ENCODE results near the gene RNF126. TPM values are rescaled to one million over a fixed set of nuclear protein-coding genes. Genes with fewer than 3 reads are reported as not detected.

Gene RNF126
- total RNA-seq, 1 donor from 2014 or later = 32.9 TPM

DNA sequence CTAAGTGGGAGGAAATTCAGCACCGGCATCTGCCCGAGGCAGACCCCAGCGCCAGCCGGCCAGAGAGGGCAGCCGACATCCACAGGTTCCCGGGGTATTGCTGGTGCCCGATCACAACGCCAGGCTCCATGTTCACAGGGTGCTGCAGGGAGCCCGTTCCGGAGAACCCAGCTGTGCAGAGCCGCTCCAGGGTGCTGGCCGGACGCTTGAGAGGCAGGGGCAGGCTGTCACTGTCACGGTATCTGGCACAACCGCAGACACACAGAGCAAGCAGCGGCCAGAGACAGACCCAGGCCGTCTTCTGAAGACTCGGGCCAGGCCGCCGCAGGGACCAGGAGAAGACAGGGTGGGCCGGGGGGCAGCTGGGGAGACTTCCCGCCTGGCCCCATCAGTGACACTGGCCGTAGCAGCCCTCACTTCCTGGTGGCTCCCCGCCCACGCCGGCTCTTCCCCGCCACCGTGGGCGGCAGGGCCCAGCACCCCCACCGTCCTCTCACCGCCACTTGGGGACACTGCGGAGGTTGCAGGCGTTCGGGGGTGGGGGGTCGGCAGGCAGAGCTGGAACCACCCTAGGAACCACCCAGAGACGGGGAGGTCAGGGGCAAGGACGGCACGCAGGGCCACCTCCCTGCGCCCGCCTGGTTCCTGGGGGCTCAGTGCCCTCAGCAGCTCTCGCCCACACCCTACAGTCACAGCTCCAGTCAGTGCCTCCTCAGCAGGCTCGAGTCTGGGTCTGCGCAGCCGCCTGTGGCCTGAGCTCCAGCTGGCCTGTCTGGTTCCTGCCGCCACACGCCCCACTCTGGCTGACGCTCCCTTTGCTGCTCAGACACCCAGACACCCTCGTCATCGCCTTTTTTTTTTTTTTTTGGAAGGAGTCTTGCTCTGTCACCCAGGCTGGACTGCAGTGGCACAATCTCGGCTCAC is 3.8 kb downstream of the RNF126 start:
- no peaks in the 10 kb centered on the region for H3K9me3 ChIP-seq
- H3K27ac ChIP-seq = peak overlapping the region; percentile 13
- H3K36me3 ChIP-seq = peaks cover under 1% of the 10 kb centered on the region
- no peak overlapping the region for H3K4me3 ChIP-seq
- ATAC-seq (peak; percentile 2), DNase-seq (no peak)
- peaks cover 49% of the 10 kb centered on the region for H3K4me1 ChIP-seq
- H3K27me3 ChIP-seq = no peaks in the 10 kb centered on the region
- TF ChIP-seq, protein P1, sequence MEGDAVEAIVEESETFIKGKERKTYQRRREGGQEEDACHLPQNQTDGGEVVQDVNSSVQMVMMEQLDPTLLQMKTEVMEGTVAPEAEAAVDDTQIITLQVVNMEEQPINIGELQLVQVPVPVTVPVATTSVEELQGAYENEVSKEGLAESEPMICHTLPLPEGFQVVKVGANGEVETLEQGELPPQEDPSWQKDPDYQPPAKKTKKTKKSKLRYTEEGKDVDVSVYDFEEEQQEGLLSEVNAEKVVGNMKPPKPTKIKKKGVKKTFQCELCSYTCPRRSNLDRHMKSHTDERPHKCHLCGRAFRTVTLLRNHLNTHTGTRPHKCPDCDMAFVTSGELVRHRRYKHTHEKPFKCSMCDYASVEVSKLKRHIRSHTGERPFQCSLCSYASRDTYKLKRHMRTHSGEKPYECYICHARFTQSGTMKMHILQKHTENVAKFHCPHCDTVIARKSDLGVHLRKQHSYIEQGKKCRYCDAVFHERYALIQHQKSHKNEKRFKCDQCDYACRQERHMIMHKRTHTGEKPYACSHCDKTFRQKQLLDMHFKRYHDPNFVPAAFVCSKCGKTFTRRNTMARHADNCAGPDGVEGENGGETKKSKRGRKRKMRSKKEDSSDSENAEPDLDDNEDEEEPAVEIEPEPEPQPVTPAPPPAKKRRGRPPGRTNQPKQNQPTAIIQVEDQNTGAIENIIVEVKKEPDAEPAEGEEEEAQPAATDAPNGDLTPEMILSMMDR (IDR thresholded peaks at IDR 0.05) = no peak
- intact Hi-C loops (cut with DNase I) = no loop called here

DNA sequence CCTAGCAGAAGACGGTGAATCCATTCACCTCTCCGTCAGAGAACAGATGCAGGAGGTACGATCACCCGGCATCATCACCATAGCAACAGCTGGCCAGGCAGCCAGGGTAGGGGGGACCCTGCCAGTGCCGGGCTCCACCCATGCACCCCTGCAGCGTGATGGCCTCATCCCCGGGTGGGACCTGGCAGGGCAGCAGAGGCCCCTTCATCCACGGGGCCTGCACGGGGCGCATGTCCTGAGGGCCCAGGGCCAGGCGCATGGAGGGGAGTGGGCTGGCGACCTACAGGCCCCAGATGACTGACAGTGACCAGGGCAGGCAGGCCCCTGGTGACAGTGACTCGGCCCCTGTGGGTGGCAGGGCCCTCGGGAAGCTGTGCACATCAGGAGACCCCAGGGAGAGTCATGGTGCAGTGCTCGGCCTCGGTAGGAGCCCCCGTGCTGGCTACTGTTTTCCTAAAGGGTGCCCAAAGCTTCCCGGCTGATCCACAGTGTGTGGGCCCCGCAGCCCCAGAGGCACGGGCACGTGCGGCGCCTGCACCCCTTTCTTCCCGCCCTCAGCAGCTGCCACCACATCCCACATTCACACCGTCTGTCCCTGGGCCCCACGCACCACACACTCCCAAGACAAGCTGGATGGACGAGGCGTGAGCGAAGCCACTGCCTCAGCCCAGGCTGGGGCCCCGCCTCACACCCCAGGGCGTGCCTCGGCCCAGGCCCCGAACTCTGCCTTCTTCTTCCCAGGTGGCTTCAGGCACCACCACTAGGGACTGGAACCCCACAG is 4.8 kb downstream of the RNF126 start:
- TF ChIP-seq, protein P1 (IDR thresholded peaks at IDR 0.05) = no peak
- H3K4me1 ChIP-seq = peaks cover 40% of the 10 kb centered on the region
- H3K9me3 ChIP-seq = no peaks in the 10 kb centered on the region
- intact Hi-C loops (cut with DNase I) = no loop called here
- no peak for DNase-seq
- H3K27ac ChIP-seq = no peak overlapping the region
- H3K27me3 ChIP-seq = no peaks in the 10 kb centered on the region
- peaks cover 6% of the 10 kb centered on the region for H3K36me3 ChIP-seq
- no peak for ATAC-seq
- no peak overlapping the region for H3K4me3 ChIP-seq

DNA sequence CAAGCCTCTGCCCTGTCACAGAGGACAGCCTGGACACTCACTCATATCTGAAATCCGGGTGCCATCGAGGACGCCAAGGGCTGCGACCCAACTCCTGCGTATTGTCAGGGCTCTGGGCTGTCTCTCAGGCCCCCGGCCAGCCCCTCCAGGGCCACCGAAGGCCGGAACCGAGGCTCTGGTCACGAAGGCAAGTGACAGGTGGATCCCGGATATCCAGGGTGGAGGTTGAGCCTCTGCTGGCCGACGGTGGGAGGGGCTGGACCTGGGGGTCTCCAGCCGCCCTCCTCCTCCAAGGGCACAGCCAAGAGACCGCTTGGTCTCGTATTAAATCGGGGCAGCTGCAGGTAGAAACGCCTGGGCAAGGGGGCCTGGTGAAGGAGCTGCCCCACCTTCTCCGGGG is 5.4 kb downstream of the RNF126 start:
- intact Hi-C loops (cut with DNase I) = no loop called here
- TF ChIP-seq, protein P1 (IDR thresholded peaks at IDR 0.05) = no peak
- H3K36me3 ChIP-seq = peaks cover 7% of the 10 kb centered on the region
- H3K4me1 ChIP-seq = peaks cover 40% of the 10 kb centered on the region
- H3K27ac ChIP-seq = no peak overlapping the region
- H3K9me3 ChIP-seq = no peaks in the 10 kb centered on the region
- no peak for DNase-seq
- no peak overlapping the region for H3K4me3 ChIP-seq
- no peaks in the 10 kb centered on the region for H3K27me3 ChIP-seq
- no peak for ATAC-seq

DNA sequence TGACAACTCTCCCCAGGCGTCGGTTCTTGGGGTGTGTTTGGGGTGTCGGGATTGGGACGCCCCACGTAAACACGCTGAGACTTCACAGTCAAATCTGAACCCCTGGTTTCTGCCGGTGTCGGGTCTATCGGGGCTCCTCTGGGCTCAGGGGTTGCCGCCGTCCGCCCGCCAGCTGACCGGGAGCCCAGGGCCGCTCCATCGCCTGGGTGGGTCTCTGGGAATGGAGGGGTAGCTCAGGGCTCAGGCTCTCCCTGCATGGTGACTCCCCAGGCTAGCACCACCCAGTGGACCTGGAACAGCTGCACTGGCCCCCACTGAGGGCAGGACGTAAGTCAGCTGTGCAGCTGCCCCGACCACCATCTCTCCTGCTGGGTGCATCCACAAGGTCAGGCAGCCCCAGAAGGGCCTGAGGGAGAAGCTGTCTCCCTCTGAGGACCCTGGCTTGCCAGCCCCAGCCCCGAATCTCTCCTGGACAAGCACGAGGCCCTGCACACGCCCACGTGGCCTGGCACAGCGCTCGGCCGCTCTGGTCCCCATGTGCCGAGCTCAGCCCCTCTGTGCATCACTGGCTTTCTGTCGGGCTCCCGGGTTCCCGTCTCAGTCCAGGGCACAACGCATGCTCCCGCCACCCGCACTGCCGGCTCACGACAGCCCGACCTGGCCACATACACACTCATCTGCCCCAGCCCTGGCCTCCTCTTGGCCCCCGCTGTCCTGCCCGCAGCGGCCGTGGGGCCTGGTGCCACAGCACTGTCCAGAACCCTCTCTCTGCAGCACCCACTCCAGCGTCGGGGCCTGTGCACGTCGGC is 6.1 kb downstream of the RNF126 start:
- H3K4me1 ChIP-seq = peaks cover 40% of the 10 kb centered on the region
- no peak overlapping the region for H3K4me3 ChIP-seq
- no peak overlapping the region for H3K27ac ChIP-seq
- intact Hi-C loops (cut with DNase I) = no loop called here
- no peaks in the 10 kb centered on the region for H3K9me3 ChIP-seq
- TF ChIP-seq, protein P1 (IDR thresholded peaks at IDR 0.05) = no peak
- no peak for DNase-seq
- ATAC-seq = no peak
- H3K27me3 ChIP-seq = no peaks in the 10 kb centered on the region
- peaks cover 13% of the 10 kb centered on the region for H3K36me3 ChIP-seq

DNA sequence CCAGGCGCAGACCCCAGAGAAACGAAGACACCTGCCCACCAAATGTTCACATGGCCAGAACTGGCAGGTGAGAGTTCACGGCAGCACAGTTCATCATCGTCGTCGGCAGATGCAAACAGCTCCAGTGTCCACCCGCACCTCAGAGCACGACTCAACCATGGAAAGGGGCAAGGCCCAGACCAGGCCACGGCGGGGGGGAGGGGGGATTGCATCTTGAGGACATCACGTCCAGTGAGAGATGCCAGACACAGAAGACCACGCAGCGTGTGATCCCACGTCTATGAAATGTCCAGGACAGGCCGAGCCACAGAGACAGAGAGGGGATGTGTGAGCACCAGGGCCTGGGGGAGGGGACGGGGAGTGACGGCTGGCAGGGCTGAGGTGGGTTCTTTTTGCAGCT is 7.3 kb downstream of the RNF126 start:
- no peak overlapping the region for H3K27ac ChIP-seq
- peaks cover 28% of the 10 kb centered on the region for H3K4me1 ChIP-seq
- ATAC-seq = no peak
- no peak overlapping the region for H3K4me3 ChIP-seq
- intact Hi-C loops (cut with DNase I) = no loop called here
- DNase-seq = no peak
- peaks cover 26% of the 10 kb centered on the region for H3K36me3 ChIP-seq
- no peaks in the 10 kb centered on the region for H3K9me3 ChIP-seq
- no peaks in the 10 kb centered on the region for H3K27me3 ChIP-seq
- TF ChIP-seq, protein P1 (IDR thresholded peaks at IDR 0.05) = no peak
